Epithelial cell of prostate (primary cell): Measurements from ENCODE around the gene SLC24A1.
A peak's percentile ranks its signal among the peaks of the same experiment; 100 is the strongest.

ENCODE experiments used
- DNase-seq: peaks from one replicate; pipeline ENCODE4 v3.0.0-alpha.2; 2011; ENCODE audit warnings: low read depth, low spot score
- H3K27ac ChIP-seq: fragments of 450-650 bp; 2 replicates; pipeline ENCODE4 v1.5.1; 2017; ENCODE audit warnings: mild to moderate bottlenecking

Gene SLC24A1

DNA sequence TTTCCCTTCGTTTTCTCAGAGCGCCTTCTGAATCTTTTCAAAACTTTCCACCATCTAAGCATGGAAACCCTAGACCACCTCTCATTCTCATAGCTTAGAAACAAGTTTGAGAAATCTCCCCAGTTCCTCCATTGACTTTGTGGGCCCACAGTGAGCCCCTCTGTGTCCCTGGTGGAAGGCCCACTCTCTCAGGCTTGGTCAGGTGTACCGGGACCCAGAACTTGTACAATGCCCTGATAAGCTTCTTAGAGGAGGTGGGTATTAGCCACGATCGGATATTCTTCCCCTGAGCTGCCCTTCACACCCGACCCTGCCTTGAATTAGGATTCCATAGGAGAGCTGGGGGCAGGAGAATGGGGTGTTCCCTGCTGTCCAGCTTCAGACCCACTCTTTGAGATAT, at the start of gene SLC24A1:
Gene SLC24A1, plus strand, starts transcription at position 301 of the 400 bp plus-strand sequence. CDS start 2,143 bp downstream, outside the sequence.
- no peak for DNase-seq
- H3K27ac ChIP-seq = no peak within 1 kb of the TSS

DNA sequence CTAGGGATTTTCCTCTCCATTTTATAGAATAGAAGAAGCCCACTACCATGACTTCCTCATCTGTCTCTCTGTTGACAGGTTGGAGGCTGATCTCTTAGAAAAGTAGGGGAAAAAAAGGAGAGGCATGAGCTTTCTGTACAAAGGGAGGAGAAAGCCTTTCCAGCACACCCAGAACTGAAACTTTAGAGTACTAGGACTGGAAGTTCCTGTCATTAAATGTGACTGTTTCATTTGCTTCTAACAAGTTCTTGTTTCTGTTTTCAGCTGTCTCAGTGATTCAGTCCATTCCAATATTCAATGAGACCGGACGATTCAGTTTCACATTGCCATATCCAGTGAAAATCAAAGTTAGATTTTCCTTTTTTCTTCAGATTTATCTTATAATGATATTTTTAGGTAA, 49.8 kb upstream of the SLC24A1 start:
- no peak overlapping the region for H3K27ac ChIP-seq
- no peak for DNase-seq

DNA sequence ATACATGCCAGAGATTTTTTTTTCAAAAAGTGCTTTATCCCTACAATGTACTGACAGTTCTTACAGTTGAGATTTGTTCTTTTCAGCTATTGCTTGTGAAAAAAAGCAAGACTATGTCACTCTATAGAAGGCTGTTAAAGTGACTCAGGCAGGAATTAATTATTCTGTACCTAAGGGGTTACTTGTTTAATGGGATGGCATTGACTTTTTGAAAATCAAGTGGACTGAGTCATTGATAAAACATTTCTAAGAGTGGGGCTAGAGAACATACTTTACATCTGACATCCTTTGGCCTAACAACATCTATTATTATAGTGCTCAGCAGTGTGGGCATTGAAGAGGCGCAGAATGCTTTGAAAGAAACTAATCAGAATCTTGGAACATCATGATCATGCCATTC, 45.1 kb upstream of the SLC24A1 start:
- no peak overlapping the region for H3K27ac ChIP-seq
- DNase-seq = no peak

DNA sequence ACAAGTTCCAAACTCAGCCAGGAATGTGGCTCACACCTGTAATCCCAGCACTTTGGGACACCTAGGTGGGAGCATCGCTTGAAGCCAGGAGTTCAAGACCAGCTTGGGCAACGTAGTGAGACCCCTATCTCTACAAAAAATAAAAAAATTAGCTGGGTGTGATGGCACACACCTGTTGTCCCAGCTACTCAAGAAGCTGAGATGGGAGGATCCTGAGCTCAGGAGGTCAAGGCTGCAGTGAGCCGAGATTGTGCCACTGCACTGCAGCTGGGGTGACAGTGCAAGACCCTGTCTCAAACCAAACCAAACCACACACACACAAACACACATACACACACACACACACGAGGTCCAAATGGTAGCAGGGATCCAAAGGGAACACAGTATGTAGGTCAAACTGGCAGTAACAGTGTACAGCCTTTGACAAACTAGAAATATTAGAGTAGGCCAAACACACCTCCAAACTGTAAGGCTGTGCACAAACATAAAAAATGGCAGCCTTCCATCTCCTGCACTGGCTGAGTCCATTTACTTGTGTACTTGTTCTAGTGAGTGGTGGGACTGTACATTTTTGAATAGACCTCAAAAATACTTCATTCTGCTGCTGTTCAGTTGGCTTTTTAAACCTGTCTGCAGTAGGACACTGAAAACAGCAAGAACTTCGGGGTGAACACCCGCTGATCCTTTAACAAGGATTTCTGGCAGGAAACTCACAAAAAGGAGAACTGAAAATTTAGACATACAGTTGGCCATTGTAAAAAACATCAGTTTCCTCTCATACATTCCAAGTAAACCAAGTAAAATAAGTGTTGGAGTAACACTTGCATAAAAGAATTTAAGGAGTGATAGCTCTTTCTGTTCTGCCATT, 44.4 kb upstream of the SLC24A1 start:
- H3K27ac ChIP-seq = no peak overlapping the region
- no peak for DNase-seq

DNA sequence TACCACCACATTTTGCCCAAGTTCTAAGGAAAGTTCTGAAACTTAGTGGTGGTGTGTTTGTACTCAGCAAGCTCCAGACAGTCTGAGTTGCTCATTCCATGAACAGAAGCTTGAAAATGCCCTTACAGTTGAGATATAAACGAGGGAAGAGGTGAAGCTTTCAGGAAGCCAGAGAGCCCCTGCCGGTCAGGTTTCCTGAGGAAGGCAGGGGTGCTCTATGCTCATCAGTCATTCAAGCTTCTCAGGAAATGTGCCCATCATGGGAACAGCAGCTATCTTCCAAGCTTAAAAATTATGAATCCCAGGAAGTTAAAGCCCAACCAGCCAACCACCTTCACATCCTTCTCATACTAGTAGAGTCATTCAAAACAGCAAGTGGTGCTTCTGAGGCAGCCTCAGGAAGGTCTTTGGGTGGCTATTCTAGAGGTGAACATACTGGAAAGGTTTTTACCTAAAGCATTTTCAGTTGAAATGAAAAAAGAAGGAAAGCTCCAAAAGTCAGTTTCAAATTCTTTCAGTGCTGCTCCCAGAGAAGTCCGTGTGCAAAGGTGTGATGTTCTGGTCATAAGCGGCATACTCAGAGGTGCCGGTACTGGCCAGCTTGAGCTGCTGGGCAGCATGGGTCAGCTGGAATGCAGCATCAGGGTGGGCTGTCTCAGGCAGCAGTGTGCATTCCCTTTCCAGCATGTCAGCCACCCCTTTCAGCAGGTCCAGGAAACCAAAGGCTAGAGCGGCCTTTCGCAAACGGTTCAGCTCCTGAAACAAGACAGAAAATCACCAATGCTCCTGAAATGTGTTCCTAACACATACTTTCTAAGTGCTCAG, 42.6 kb upstream of the SLC24A1 start:
- no peak for DNase-seq
- no peak overlapping the region for H3K27ac ChIP-seq

DNA sequence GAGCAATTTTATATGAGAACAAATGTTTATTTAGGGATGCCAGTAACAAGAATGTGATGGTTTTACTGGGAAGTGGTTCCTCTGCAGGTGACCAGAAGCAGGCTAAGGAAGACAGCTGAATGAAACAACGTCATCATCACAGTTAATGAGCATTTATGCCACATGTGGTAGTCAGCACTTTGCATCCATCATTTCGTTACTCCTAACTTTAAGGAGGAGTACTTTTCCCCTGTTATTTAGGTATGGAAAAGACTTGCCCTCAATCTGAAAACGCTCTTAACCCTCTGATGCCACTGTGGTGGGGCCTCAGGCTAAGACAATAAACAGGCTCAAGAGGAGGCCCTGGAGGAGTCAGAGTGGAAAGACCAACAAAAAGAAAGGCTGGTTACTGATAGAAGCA, 42.0 kb upstream of the SLC24A1 start:
- H3K27ac ChIP-seq = no peak overlapping the region
- no peak for DNase-seq

DNA sequence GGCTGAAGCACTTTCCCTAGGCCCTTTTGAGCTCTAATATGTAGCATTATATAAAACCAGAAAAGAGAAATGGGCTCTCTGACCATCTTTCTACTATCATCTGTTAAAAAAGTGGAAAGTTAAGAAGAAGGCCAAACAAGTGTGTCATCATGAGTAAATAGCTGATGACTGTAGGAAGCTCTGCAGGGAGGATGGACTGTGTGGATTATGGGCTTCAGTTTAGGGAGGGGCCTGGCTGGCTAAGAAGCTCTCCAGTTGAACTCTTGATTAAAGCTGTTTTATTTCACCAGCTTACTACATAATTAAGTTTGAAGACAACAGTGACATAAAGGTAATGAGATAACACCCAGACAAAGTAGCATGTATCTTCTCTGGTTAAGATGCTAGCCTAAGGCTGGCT, 41.5 kb upstream of the SLC24A1 start:
- H3K27ac ChIP-seq = no peak overlapping the region
- DNase-seq = no peak

DNA sequence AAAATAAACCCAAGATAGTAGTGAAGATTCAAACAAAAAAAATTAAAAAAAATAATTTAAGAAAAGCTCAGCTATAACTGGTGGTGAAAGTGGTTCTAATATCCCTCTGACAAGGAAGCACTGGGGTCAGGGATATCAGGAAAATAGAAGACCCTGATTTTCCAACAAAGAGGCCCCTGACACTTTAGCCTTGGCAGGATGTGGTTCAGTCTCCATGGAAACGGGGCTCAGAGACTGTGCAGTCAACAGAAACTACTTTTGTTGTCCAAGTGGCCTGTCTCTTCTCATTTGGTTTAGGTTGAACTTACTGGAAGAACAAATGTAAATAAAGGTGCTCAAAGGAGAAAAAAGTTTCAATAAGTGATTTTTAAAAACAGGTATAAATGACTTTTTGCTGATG, 38.0 kb upstream of the SLC24A1 start:
- DNase-seq = no peak
- no peak overlapping the region for H3K27ac ChIP-seq

DNA sequence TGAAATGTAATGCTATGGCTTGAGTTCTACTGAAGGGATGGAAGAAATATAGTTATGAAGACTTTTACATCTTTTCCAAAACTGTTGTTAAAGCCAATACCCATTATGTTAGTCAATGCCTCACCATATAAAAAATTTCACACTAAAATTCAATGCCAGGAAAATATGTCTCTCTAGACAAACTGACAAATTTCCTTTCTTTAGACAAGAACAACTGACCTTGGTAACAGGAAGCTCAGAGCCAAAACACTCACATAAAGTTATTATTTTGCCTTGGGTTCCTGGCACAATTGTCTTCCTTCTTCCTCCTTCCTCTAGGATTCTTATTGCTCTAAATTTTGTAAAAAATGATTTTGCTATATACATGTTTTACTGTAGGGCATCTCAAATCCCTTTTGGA, 37.5 kb upstream of the SLC24A1 start:
- no peak overlapping the region for H3K27ac ChIP-seq
- no peak for DNase-seq

DNA sequence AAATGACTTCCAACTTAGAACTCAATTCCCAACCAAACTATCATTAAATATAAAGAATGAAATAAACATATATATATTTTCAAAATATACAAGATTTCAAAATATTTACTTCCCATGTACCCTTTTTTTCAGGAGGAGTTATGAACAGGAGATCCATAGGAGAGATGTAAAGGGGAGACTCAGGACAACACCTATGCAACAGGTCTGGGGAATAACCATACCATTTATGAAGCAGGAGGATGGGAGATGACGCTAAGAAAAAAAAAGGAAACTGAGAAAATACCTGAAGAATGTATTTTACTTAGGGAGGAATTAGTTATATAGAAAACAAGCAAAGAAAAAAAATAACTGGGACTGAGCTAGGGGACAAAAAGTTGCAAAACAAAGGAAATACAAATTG, 34.6 kb upstream of the SLC24A1 start:
- H3K27ac ChIP-seq = no peak overlapping the region
- DNase-seq = no peak

DNA sequence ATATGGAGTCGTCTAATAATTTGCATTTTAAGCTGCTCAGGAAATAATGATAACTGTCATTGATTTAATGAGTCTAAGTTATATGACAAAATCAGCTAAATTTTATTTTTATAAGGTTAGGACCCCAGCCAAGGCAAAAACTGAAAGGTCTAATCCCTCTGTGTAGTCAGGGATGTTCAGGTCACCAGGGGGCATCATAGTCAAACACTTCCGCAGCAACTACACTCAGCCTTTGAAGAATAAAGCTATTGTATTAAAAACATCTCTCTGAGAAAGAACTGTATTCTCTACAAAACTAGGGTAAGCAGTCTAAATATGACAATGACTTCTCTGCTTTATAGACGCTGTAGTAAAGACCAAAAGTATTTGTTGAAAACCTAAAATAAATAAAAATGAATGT, 25.8 kb upstream of the SLC24A1 start:
- no peak for DNase-seq
- no peak overlapping the region for H3K27ac ChIP-seq

DNA sequence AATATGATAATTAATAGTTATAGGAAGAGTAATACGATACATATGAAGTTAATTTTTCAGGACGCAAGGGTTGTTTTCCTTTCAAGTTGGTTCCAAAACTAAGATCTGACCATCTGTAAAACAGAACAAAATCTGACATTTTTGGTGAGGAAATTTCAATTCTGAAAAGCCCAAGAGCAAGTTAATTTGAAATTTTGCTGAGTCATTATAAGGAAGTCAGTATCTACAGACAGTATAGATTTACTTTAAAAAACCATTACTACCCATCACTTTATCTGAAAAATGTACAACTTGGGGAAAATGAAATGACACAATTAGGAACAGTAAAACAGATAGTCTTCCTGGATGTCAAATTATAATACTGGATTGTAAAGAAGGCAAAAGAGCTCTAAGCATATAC, 23.3 kb upstream of the SLC24A1 start:
- no peak overlapping the region for H3K27ac ChIP-seq
- DNase-seq = no peak

DNA sequence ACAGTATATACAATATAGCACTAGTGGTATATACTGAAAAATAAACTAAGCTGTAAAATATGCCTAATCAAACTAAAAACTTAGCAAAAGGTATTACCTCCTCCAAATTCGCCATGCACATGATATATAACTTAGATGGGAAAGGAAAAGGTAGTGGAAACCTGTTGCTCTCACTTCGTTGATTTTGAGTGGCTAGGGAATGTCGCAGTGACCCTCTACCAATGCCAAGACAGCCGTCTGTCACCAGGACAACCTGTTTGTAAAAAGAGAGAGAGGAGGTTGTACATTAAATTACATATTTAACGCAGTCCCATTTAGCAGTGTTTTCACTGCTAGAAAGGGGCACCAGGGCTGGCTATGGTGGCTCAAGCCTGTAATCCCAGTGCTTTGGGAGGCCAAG, 22.1 kb upstream of the SLC24A1 start:
- H3K27ac ChIP-seq = no peak overlapping the region
- DNase-seq = no peak

DNA sequence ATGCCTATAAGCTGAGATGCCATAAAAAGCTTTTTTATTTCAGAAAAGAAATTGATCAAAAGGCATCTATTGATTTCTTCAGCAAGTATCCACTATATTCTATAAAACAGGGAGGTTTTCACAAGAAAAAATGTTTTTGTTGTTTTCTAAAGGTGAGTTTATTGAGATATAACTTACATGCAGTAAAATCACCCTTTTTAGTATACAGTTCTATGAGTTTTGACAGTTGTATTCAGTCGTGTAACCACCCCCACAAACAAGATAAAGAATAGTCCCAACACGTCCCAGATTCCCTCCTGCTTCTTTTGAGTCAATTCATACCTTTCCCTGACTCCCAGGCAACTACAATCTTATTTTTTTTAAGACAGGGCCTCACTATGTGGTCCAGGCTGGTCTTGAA, 18.6 kb upstream of the SLC24A1 start:
- H3K27ac ChIP-seq = no peak overlapping the region

DNA sequence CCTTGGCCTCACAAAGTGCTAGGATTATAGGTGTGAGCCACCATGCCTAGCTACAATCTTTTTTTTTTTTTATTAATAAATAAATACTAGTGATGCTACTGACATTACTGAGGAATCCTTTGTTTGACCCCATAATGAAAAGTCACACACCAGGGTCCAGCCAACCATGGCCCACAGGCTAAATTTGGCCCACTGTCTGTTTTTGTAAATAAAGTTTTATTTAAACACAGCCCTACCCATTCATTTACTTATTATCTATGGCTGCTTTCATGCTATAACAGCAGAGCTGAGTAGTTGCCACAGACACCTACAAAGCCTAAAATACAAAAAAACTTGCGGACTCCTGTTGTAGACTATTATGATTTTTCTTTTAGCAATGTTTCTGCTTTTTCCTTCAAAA, 18.2 kb upstream of the SLC24A1 start:
- DNase-seq = no peak
- no peak overlapping the region for H3K27ac ChIP-seq

More for the DNA sequence above, 18.6 kb upstream of the SLC24A1 start:
- DNase-seq = no peak

DNA sequence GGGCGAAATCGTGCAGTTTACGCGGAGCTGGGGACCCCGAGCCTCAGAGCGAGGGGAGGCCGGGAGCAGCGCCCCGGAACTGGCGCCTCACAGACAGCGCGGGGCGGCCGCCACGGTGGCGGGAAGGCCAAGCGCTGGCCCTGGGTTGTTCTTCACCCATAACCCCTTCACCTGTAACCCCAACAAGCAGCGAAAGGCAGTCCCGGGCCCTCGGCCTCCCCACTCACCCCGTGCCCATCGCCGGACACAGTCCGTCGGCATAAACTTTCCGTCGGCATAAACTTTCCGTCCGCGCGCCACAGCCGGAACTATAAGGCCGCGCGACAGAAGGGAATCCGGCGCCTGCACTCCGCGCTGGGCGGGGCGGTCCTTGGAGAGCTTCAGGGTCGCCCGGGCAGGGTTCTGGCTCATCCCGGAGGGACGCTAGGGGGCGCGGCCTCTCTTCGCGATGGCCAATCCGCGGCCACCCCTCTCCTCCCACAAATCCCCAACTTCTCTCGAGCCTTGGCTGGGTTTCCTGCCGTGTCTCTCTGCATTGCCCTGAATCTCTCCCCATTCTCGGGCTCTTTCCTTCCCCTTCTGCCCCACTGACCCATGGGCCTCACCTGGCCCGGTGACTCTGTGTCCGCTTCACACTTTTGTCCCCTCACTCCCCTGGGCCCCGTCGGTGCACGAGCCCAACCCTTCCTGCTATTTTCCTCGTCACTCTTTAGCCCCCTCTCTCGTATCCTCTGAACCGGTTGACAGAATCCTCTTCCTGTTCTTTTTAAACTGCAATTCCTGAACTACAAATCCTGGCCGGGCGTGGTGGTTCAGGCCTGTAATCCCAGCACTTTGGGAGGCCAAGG, 10.6 kb upstream of the SLC24A1 start, which contains the start of gene INTS14:
Gene INTS14, minus strand, starts transcription at position 261 of the 848 bp plus-strand sequence. CDS start 3,751 bp downstream, outside the sequence.
- peak; percentile 79 for DNase-seq
- peak within 1 kb of the TSS; percentile 89 for H3K27ac ChIP-seq

DNA sequence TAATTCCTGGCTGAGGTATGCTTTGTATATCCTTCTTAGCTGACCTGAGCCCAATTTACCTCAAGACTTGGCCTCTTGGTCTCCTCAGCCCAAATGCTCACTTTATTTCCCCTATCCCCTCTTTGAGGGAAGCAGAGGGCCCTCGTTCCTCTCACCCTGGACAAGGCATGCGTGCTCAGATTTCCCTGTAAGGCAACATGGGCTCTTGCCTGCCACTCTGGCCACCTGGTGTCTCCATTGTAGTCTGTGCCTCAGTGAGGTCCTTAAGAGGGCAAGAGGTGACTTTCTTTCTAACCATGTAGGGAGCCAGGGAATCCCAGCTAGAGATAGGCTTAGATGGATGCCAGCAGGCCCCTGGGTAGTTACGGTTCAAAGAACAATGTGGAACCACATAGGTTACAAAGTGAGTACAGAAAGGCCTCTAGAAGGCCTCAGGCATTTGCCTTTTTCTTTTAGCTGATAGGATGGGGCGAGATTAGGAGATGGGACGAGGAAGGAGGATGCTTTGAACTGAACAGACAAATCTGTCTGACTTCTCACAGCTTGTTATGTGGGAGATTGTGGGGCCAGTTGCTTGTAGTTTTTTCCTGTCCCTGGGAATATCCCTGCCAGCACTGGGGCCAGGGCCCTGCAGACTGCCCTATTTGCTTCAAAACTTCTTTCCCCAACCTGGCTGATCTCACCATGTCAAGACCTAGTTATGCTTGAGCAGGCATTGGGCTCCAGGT, 9.7 kb upstream of the SLC24A1 start:
- H3K27ac ChIP-seq = peak overlapping the region; percentile 89
- no peak for DNase-seq

DNA sequence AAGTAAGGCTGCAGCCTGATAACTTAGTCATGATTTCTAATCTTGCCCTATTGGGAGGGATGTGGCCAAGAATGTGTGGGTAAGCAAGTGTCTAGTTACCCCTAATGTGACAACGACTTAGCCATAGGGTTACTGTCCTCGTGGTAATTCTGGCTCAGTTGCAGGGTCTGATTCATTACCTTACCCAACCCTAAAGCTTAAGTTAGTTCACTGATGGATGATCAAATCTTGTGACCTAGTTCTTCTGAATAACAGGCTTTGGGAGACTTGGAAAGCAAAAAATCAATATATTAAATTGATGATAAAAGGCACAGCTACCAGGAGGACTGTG, 9.2 kb upstream of the SLC24A1 start:
- DNase-seq = peak; percentile 10
- peak overlapping the region; percentile 89 for H3K27ac ChIP-seq

DNA sequence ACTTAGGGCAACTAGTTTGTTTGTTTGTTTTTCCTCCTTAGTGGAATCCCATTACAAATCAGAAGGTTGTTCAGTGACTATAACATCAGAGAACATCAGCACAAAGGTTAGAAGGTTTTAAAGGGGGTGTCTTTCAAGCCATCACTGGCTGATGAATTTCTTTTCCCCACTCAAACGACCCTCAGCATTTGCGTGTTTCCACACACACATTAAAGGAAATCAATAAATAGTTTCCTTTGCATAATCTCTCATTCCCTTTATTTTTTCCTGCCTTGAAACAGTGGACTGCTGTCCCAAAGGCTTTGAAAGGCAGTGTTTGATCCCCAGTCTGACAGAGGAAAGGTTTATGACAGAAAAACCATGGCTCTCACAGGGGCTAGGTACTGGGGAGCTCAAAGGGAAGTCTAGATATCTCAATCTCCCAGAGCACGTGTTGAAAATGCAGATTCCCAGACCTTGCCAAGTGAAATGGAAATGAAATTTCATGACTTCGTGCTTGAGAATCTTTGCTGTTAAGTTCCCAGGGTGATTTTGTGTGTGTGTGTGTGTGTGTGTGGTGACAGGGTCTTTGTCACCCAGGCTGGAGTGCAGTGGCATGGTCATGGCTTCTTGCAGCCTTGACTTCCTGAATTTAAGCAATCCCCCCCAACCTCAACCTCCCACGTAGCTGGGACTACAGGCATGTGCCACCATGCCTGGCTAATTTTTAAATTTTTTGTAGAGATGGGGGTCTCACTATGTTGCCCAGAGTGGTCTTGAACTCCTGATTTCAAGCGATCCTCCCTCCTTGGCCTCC, 8.6 kb upstream of the SLC24A1 start:
- no peak for DNase-seq
- H3K27ac ChIP-seq = no peak overlapping the region
